Omental fat pad (tissue), 4 donors: Measurements from ENCODE around the gene LMLN. TPM values are rescaled to one million over a fixed set of nuclear protein-coding genes. Genes with fewer than 3 reads are reported as not detected.
"Not testable (repeated sequence)": the region's sequence is repeated elsewhere in the genome, so short reads cannot be mapped to it uniquely, and the experiment has no call there.

ENCODE experiments used
- ATAC-seq: fragments of 150-250 bp; one replicate; pipeline ENCODE4 v1.9.1; 2016; ENCODE audit warnings: mild to moderate bottlenecking, moderate library complexity; ENCODE audit not compliant: low FRiP score
- DNase-seq: peaks from one replicate; pipeline ENCODE4 v3.0.0-alpha.2; 2019; ENCODE audit warnings: low spot score
- total RNA-seq, 4 donors: library from RNA; depleted of rRNA; stranded (reverse); fragments of >200 nt; gene quantifications; one replicate each; pipeline ENCODE4 v1.1.0, GENCODE V29; 2016
- TF ChIP-seq, protein P1 (sequence below), 3 donors: fragments of 450-650 bp; IDR thresholded peaks; one replicate each; pipeline ENCODE4 v1.5.1; 2016 to 2017; ENCODE audit warnings: antibody characterized with exemption in 3 of 3, mild to moderate bottlenecking in 3 of 3, moderate library complexity in 2 of 3

Gene LMLN
- total RNA-seq, 4 donors from 2014 or later, result 2.5 to 5.5 (median 3.5) TPM

- TF ChIP-seq, protein P1, sequence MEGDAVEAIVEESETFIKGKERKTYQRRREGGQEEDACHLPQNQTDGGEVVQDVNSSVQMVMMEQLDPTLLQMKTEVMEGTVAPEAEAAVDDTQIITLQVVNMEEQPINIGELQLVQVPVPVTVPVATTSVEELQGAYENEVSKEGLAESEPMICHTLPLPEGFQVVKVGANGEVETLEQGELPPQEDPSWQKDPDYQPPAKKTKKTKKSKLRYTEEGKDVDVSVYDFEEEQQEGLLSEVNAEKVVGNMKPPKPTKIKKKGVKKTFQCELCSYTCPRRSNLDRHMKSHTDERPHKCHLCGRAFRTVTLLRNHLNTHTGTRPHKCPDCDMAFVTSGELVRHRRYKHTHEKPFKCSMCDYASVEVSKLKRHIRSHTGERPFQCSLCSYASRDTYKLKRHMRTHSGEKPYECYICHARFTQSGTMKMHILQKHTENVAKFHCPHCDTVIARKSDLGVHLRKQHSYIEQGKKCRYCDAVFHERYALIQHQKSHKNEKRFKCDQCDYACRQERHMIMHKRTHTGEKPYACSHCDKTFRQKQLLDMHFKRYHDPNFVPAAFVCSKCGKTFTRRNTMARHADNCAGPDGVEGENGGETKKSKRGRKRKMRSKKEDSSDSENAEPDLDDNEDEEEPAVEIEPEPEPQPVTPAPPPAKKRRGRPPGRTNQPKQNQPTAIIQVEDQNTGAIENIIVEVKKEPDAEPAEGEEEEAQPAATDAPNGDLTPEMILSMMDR (IDR thresholded peaks at IDR 0.05), result no peak
- ATAC-seq, result peak; percentile 98
These were observed 111.7 kb downstream of the LMLN start for GRCh38 chr3:198071602-198072287.

DNA sequence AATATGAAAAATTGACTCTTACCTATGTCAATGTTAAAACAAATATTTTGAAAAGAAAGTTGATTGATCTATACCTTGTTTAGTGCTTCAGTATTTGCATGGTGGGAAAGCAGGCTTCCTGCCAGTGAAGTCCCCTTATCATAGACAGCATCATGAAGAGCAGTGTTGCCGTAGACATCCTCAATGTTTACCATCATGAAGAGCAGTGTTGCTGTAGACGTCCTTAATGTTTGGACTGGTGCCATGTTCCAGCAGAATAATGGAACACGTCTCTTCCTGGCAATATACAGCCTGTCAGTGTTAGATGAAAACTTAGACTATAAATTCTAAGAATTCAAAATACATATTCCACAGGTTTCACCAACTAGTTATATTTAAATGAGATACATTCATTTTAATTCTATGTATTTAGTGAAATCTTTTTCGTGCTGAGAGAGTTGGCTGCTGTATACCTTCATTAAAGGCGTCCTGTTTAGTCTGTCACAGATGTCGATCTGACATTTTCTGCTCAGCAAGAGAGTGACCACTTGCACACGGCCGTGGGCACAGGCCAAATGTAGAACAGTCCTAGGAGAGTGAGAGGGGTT lies 116.8 kb downstream of the LMLN start:
- TF ChIP-seq, protein P1 (IDR thresholded peaks at IDR 0.05), result no peak
- DNase-seq (no peak), ATAC-seq (no peak)

More at GRCh38 chr3:198071602-198072287, 111.7 kb downstream of the LMLN start:
- no peak for DNase-seq

DNA sequence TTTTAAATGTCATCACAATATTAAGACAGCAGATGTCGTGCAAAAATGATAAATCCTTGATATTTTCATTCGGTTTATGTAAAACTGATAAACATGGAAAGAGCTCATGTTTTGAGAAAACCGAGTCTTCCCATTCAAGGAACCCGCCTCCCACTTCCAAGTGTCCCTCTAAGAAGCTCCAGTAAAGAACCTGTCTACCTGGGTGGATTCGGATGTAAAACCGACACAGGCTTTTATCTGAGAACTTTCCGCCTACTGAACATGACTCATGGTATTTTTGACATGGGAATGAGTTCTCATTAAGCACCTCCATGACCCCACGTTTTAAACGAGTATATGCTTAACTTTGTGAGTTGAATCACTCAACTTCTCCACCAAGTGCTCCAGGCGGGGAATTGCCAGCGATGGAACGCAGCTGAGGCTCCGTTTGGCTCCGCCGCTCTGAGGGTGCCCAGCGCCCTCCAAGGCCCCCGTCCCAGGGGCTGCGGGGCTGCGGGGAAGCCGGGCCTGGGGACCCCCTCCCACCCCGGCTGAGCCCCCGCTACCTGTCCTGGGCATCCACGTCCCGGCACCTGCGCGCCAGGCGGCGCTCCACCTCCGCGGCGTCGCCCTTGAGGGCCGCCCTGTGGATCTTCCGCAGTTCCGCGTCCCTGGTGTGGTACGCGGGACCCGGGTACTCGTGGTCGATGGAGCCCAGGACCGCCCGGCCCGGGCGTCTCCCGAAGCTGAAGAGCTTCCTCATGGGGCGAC lies 119.9 kb downstream of the LMLN start:
- TF ChIP-seq, protein P1 (IDR thresholded peaks at IDR 0.05), result no peak
- DNase-seq (no peak), ATAC-seq (peak; percentile 44)

GRCh38 chr3:198080521-198081384 lies 120.7 kb downstream of the LMLN start:
- TF ChIP-seq, protein P1 (IDR thresholded peaks at IDR 0.05), result peak in 2 of 3 donors; percentile 23 to 71
- DNase-seq (peak; percentile 30), ATAC-seq (peak; percentile 97)

DNA sequence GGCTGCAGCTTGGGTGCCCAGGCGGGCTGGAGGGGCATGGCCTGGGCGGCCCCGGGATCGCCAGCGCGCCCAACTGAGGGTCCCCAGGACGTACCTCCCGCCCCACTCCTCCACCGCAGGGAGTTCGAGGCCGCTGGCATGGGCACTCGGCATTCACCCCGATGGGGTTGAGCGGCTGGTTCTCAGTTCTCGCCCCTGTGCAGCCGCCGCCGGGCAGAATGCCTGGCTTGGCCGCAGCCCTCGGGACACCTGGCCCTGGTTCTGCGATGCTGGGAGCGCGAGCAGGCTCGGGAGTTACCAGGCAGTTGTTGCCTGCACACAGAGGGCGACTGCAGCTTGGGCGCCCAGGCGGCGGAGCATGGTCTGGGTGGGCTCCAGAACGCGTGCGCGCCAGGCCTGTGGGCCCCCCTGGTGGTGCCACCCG lies 121.4 kb downstream of the LMLN start:
- no peak for ATAC-seq
- DNase-seq, result no peak
- TF ChIP-seq, protein P1 (IDR thresholded peaks at IDR 0.05), result no peak

DNA sequence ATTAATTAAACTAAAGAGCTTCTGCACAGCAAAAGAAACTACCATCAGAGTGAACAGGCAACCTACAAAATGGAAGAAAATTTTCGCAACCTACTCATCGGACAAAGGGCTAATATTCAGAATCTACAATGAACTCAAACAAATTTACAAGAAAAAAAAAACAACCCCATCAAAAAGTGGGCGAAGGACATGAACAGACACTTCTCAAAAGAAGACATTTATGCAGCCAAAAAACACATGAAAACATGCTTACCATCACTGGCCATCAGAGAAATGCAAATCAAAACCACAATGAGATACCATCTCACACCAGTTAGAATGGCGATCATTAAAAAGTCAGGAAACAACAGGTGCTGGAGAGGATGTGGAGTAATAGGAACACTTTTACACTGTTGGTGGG lies 122.2 kb downstream of the LMLN start:
- ATAC-seq, DNase-seq: not testable (repeated sequence)
